HEK293 (cell line): ENCODE data around the gene OMA1.

ENCODE experiments used
- HOXA7 ChIP-seq: sonication (generic); formaldehyde crosslinking; IDR thresholded peaks from 2 replicates; pipeline ENCODE4 v1.8.1; 2022; ENCODE audit warnings: missing genetic modification reagents, borderline replicate concordance
- YY1 ChIP-seq: fragments of 450-650 bp; formaldehyde crosslinking; IDR thresholded peaks from 2 replicates; pipeline ENCODE4 v1.5.1; 2018; ENCODE audit warnings: missing biosample characterization, missing genetic modification characterization
- ZBTB17 ChIP-seq: fragments of 450-650 bp; formaldehyde crosslinking; IDR thresholded peaks from 2 replicates; pipeline ENCODE4 v1.5.1; 2016; ENCODE audit warnings: missing biosample characterization, missing genetic modification characterization
- ZNF202 ChIP-seq: fragments of 450-650 bp; formaldehyde crosslinking; IDR thresholded peaks from 2 replicates; pipeline ENCODE4 v1.5.1; 2016; ENCODE audit warnings: missing biosample characterization, missing genetic modification characterization, borderline replicate concordance
- ZNF221 ChIP-seq: fragments of 450-650 bp; formaldehyde crosslinking; IDR thresholded peaks from 2 replicates; pipeline ENCODE4 v1.5.1; 2017; ENCODE audit warnings: missing biosample characterization, missing genetic modification characterization, borderline replicate concordance
- ZNF433 ChIP-seq: fragments of 450-650 bp; formaldehyde crosslinking; IDR thresholded peaks from 2 replicates; pipeline ENCODE4 v1.5.1; 2016; ENCODE audit warnings: missing biosample characterization, missing genetic modification characterization, low read depth
- ZNF510 ChIP-seq: fragments of 450-650 bp; formaldehyde crosslinking; IDR thresholded peaks from 2 replicates; pipeline ENCODE4 v1.5.1; 2018; ENCODE audit warnings: mild to moderate bottlenecking, missing genetic modification characterization, missing biosample characterization; ENCODE audit not compliant: insufficient replicate concordance
- ZNF670 ChIP-seq: fragments of 450-650 bp; formaldehyde crosslinking; IDR thresholded peaks from 2 replicates; pipeline ENCODE4 v1.5.1; 2016; ENCODE audit warnings: missing biosample characterization, missing genetic modification characterization, low read depth
- TF ChIP-seq, protein P1 (sequence below): fragments of 450-650 bp; formaldehyde crosslinking; IDR thresholded peaks from 2 replicates; pipeline ENCODE4 v1.5.1; 2016; ENCODE audit warnings: missing biosample characterization, missing genetic modification characterization
- TF ChIP-seq, protein P2 (sequence below): fragments of 450-650 bp; formaldehyde crosslinking; IDR thresholded peaks from 2 replicates; pipeline ENCODE4 v1.5.1; 2017; ENCODE audit warnings: missing biosample characterization, mild to moderate bottlenecking, missing genetic modification characterization, moderate library complexity
- TF ChIP-seq, protein P3 (sequence below): fragments of 450-650 bp; formaldehyde crosslinking; IDR thresholded peaks from 2 replicates; pipeline ENCODE4 v1.5.1; 2016; ENCODE audit warnings: missing biosample characterization, missing genetic modification characterization
- TF ChIP-seq, protein P4 (sequence below): fragments of 450-650 bp; formaldehyde crosslinking; IDR thresholded peaks from 2 replicates; pipeline ENCODE4 v1.5.1; 2016; ENCODE audit warnings: missing biosample characterization, missing genetic modification characterization

DNA sequence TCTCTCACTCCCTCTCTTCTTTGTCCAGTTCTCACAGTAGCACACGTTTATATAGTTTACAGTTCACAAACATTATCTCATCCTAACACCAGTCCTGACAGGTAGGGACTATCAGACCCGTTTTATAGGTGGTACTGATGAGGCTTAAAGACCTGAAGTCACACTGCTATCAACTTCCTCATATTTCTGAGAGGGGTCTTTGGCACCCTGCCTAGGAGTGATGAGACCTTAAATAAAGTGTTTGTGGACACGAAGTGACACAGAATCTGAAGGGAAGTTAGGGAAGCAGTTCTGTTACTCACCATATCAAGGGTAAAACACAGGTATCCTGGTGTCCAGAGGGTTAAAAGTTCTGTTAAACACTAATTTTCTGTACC, 31.1 kb upstream of the OMA1 start:
- TF ChIP-seq YY1 (tag by site-specific recombination) = no peak
- TF ChIP-seq ZNF670 (tag by site-specific recombination) = no peak
- TF ChIP-seq, protein P1, sequence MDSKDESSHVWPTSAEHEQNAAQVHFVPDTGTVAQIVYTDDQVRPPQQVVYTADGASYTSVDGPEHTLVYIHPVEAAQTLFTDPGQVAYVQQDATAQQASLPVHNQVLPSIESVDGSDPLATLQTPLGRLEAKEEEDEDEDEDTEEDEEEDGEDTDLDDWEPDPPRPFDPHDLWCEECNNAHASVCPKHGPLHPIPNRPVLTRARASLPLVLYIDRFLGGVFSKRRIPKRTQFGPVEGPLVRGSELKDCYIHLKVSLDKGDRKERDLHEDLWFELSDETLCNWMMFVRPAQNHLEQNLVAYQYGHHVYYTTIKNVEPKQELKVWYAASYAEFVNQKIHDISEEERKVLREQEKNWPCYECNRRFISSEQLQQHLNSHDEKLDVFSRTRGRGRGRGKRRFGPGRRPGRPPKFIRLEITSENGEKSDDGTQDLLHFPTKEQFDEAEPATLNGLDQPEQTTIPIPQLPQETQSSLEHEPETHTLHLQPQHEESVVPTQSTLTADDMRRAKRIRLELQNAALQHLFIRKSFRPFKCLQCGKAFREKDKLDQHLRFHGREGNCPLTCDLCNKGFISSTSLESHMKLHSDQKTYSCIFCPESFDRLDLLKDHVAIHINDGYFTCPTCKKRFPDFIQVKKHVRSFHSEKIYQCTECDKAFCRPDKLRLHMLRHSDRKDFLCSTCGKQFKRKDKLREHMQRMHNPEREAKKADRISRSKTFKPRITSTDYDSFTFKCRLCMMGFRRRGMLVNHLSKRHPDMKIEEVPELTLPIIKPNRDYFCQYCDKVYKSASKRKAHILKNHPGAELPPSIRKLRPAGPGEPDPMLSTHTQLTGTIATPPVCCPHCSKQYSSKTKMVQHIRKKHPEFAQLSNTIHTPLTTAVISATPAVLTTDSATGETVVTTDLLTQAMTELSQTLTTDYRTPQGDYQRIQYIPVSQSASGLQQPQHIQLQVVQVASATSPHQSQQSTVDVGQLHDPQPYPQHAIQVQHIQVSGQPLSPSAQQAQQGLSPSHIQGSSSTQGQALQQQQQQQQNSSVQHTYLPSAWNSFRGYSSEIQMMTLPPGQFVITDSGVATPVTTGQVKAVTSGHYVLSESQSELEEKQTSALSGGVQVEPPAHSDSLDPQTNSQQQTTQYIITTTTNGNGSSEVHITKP = no peak
- TF ChIP-seq ZNF202 = no peak
- TF ChIP-seq, protein P2, sequence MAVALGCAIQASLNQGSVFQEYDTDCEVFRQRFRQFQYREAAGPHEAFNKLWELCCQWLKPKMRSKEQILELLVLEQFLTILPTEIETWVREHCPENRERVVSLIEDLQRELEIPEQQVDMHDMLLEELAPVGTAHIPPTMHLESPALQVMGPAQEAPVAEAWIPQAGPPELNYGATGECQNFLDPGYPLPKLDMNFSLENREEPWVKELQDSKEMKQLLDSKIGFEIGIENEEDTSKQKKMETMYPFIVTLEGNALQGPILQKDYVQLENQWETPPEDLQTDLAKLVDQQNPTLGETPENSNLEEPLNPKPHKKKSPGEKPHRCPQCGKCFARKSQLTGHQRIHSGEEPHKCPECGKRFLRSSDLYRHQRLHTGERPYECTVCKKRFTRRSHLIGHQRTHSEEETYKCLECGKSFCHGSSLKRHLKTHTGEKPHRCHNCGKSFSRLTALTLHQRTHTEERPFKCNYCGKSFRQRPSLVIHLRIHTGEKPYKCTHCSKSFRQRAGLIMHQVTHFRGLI (tag by site-specific recombination) = no peak
- no peak for TF ChIP-seq ZNF510 (tag by site-specific recombination)
- no peak for TF ChIP-seq ZBTB17 (tag by site-specific recombination)
- no peak for TF ChIP-seq ZNF433 (tag by site-specific recombination)
- TF ChIP-seq, protein P3, sequence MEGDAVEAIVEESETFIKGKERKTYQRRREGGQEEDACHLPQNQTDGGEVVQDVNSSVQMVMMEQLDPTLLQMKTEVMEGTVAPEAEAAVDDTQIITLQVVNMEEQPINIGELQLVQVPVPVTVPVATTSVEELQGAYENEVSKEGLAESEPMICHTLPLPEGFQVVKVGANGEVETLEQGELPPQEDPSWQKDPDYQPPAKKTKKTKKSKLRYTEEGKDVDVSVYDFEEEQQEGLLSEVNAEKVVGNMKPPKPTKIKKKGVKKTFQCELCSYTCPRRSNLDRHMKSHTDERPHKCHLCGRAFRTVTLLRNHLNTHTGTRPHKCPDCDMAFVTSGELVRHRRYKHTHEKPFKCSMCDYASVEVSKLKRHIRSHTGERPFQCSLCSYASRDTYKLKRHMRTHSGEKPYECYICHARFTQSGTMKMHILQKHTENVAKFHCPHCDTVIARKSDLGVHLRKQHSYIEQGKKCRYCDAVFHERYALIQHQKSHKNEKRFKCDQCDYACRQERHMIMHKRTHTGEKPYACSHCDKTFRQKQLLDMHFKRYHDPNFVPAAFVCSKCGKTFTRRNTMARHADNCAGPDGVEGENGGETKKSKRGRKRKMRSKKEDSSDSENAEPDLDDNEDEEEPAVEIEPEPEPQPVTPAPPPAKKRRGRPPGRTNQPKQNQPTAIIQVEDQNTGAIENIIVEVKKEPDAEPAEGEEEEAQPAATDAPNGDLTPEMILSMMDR (tag by site-specific recombination) = no peak
- no peak for TF ChIP-seq HOXA7 (CRISPR knock-in tag)
- TF ChIP-seq, protein P4, sequence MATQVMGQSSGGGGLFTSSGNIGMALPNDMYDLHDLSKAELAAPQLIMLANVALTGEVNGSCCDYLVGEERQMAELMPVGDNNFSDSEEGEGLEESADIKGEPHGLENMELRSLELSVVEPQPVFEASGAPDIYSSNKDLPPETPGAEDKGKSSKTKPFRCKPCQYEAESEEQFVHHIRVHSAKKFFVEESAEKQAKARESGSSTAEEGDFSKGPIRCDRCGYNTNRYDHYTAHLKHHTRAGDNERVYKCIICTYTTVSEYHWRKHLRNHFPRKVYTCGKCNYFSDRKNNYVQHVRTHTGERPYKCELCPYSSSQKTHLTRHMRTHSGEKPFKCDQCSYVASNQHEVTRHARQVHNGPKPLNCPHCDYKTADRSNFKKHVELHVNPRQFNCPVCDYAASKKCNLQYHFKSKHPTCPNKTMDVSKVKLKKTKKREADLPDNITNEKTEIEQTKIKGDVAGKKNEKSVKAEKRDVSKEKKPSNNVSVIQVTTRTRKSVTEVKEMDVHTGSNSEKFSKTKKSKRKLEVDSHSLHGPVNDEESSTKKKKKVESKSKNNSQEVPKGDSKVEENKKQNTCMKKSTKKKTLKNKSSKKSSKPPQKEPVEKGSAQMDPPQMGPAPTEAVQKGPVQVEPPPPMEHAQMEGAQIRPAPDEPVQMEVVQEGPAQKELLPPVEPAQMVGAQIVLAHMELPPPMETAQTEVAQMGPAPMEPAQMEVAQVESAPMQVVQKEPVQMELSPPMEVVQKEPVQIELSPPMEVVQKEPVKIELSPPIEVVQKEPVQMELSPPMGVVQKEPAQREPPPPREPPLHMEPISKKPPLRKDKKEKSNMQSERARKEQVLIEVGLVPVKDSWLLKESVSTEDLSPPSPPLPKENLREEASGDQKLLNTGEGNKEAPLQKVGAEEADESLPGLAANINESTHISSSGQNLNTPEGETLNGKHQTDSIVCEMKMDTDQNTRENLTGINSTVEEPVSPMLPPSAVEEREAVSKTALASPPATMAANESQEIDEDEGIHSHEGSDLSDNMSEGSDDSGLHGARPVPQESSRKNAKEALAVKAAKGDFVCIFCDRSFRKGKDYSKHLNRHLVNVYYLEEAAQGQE (tag by site-specific recombination) = no peak
- TF ChIP-seq ZNF221 (tag by site-specific recombination) = no peak
